Liver (tissue), 9 donors: Measurements from ENCODE around the gene PCDHB6. TPM values are rescaled to one million over a fixed set of nuclear protein-coding genes. Genes with fewer than 3 reads are reported as not detected.
"Not testable (repeated sequence)": the region's sequence is repeated elsewhere in the genome, so short reads cannot be mapped to it uniquely, and the experiment has no call there.

Experiments
- DNase-seq: peaks from one replicate; pipeline ENCODE4 v3.0.0-alpha.2; 2017; ENCODE audit warnings: low spot score
- H3K27ac ChIP-seq, 2 donors: one replicate each; pipeline ENCODE4 v1.7.0; 2013; ENCODE audit warnings: inconsistent platforms in 2 of 2, low read length in 2 of 2, control low read depth in 1 of 2, low read depth in 1 of 2, mild to moderate bottlenecking in 1 of 2
- H3K27me3 ChIP-seq, 4 donors: one replicate each; pipeline versions ENCODE4 v1.6.1 to v1.7.0; 2013; ENCODE audit warnings: low read length in 3 of 4, inconsistent platforms in 1 of 4, mild to moderate bottlenecking in 1 of 4, moderate library complexity in 1 of 4; ENCODE audit not compliant: control insufficient read depth in 4 of 4, insufficient read depth in 4 of 4
- H3K36me3 ChIP-seq, 4 donors: one replicate each; pipeline versions ENCODE4 v1.6.1 to v1.7.0; 2013; ENCODE audit warnings: low read length in 3 of 4, mild to moderate bottlenecking in 3 of 4, low read depth in 1 of 4, moderate library complexity in 1 of 4; ENCODE audit not compliant: control insufficient read depth in 4 of 4, insufficient read depth in 3 of 4
- H3K4me1 ChIP-seq, 4 donors: one replicate each; pipeline versions ENCODE4 v1.6.1 to v1.7.0; 2013; ENCODE audit warnings: low read length in 3 of 4, mild to moderate bottlenecking in 3 of 4, moderate library complexity in 1 of 4; ENCODE audit not compliant: control insufficient read depth in 4 of 4, insufficient read depth in 4 of 4
- H3K4me3 ChIP-seq, 3 donors: one replicate each; pipeline versions ENCODE4 v1.6.1 to v1.7.0; 2013; ENCODE audit warnings: low read length in 3 of 3, control low read depth in 1 of 3, low read depth in 1 of 3, mild to moderate bottlenecking in 1 of 3
- H3K9ac ChIP-seq, 2 donors: one replicate each; pipeline ENCODE4 v1.7.0; 2013; ENCODE audit warnings: low read length in 2 of 2, mild to moderate bottlenecking in 2 of 2, moderate library complexity in 2 of 2, control low read depth in 1 of 2, low read depth in 1 of 2
- H3K9me3 ChIP-seq, 4 donors: one replicate each; pipeline versions ENCODE4 v1.6.1 to v1.7.0; 2013; ENCODE audit warnings: low read length in 3 of 4; ENCODE audit not compliant: control insufficient read depth in 4 of 4
- ATF3 ChIP-seq: IDR thresholded peaks from 2 replicates; pipeline ENCODE4 v1.6.1; 2016; ENCODE audit warnings: antibody characterized with exemption
- CTCF ChIP-seq: fragments of 150-350 bp; IDR thresholded peaks from 2 replicates; pipeline ENCODE4 v1.5.1; 2017; ENCODE audit warnings: improper control_type of control experiment, low read depth, low read length; ENCODE audit not compliant: missing input control
- EGR1 ChIP-seq, 2 donors: IDR thresholded peaks; 2 replicates each; pipeline ENCODE4 v1.6.1; 2016 to 2018; ENCODE audit warnings: antibody characterized with exemption in 2 of 2, low read depth in 2 of 2
- FOXA1 ChIP-seq: IDR thresholded peaks from 2 replicates; pipeline ENCODE4 v1.6.1; 2016; ENCODE audit warnings: antibody characterized with exemption
- FOXA2 ChIP-seq: IDR thresholded peaks from 2 replicates; pipeline ENCODE4 v1.6.1; 2016; ENCODE audit warnings: antibody characterized with exemption
- HNF4A ChIP-seq, 2 donors: conservative IDR thresholded peaks; 2 replicates each; pipeline ENCODE4 v1.6.1; 2016; ENCODE audit warnings: antibody characterized with exemption in 2 of 2, mild to moderate bottlenecking in 2 of 2
- HNF4G ChIP-seq: IDR thresholded peaks from 2 replicates; pipeline ENCODE4 v1.6.1; 2016; ENCODE audit warnings: antibody characterized with exemption
- JUND ChIP-seq, 2 donors: IDR thresholded peaks; 2 replicates each; pipeline ENCODE4 v1.6.1; 2016; ENCODE audit warnings: antibody characterized with exemption in 2 of 2
- NR2F2 ChIP-seq: IDR thresholded peaks from 2 replicates; pipeline ENCODE4 v1.6.1; 2016; ENCODE audit warnings: antibody characterized with exemption
- RAD21 ChIP-seq, 2 donors: IDR thresholded peaks; 2 replicates each; pipeline ENCODE4 v1.6.1; 2016; ENCODE audit warnings: antibody characterized with exemption in 2 of 2, mild to moderate bottlenecking in 2 of 2
- REST ChIP-seq: IDR thresholded peaks from 2 replicates; pipeline ENCODE4 v1.6.1; 2016; ENCODE audit warnings: antibody characterized with exemption, mild to moderate bottlenecking
- RXRA ChIP-seq, 2 donors: IDR thresholded peaks; 2 replicates each; pipeline ENCODE4 v1.6.1; 2017 to 2018; ENCODE audit warnings: antibody characterized with exemption in 2 of 2, mild to moderate bottlenecking in 1 of 2
- TAF1 ChIP-seq: conservative IDR thresholded peaks from 2 replicates; pipeline ENCODE4 v1.6.1; 2016; ENCODE audit warnings: antibody characterized with exemption, mild to moderate bottlenecking
- YY1 ChIP-seq: IDR thresholded peaks from 2 replicates; pipeline ENCODE4 v1.6.1; 2016; ENCODE audit warnings: antibody characterized with exemption, mild to moderate bottlenecking
- ZBTB33 ChIP-seq: IDR thresholded peaks from 2 replicates; pipeline ENCODE4 v1.6.1; 2016; ENCODE audit warnings: antibody characterized with exemption
- WGBS: extraction: QIAGEN DNeasy Blood & Tissue Kit; methylation state at CpG from one replicate; pipeline ENCODE4 v1.1.7; 2013; 5-methylcytosine and 5-hydroxymethylcytosine counted together
- polyA plus RNA-seq, 2 donors: library from polyadenylated mRNA; stranded (reverse) in 1 of 2; unstranded in 1 of 2; fragments of 200-250 nt in 1 of 2; fragments of >200 nt in 1 of 2; fragmentation: Nextera tagmentation in 1 of 2; extraction: Ambion mirVana in 1 of 2; gene quantifications; one replicate each; pipeline versions ENCODE4 v1.2.1 to v1.2.3, GENCODE V29; 2013 to 2015
- total RNA-seq, 2 donors: library from RNA; depleted of rRNA; stranded (reverse); fragments of >200 nt; gene quantifications; one replicate each; pipeline ENCODE4 v1.2.3, GENCODE V29; 2014
- donor health status: healthy.
- donor health status: healthy.
- donor health status: healthy.
- donor health status: healthy.
- donor health status: healthy.

PCDHB6 gene
- total and polyA plus RNA-seq, 4 donors, result 0.04 to 0.06 (median 0.05) TPM; not detected in 1

GRCh38 chr5:141102471-141102870, 47.4 kb upstream of the PCDHB6 start:
- H3K9ac ChIP-seq, H3K4me3 ChIP-seq, DNase-seq, H3K4me1 ChIP-seq, H3K36me3 ChIP-seq, H3K27me3 ChIP-seq, H3K27ac ChIP-seq: not testable (repeated sequence)
- 40% methylated on average over 35 of the region's 38 CpGs for WGBS
- peaks cover 10 to 33% (median 15%) of the 10 kb centered on the region in 4 donors for H3K9me3 ChIP-seq

GRCh38 chr5:141105350-141105749, 44.5 kb upstream of the PCDHB6 start:
- 77% methylated on average over 2 of the region's 2 CpGs for WGBS
- no peak for TF ChIP-seq NR2F2
- Histone ChIP-seq H3K4me3 (no peak overlapping the region), H3K27ac (no peak overlapping the region), H3K27me3 (no peaks in the 10 kb centered on the region), H3K36me3 (no peaks in the 10 kb centered on the region), H3K9me3 (peaks cover 6 to 18% (median 12%) of the 10 kb centered on the region in 4 donors), H3K9ac (no peak overlapping the region), H3K4me1 (no peaks in the 10 kb centered on the region)
- no peak for DNase-seq

GRCh38 chr5:141119250-141119649, 30.6 kb upstream of the PCDHB6 start:
- Histone ChIP-seq H3K4me3 (no peak overlapping the region), H3K9ac (no peak overlapping the region), H3K4me1 (no peaks in the 10 kb centered on the region), H3K36me3 (no peaks in the 10 kb centered on the region), H3K27me3 (peaks cover 0 to 6% (median 4%) of the 10 kb centered on the region in 4 donors), H3K9me3 (peaks cover 8 to 26% (median 13%) of the 10 kb centered on the region in 4 donors), H3K27ac (no peak overlapping the region)
- WGBS, result 25% methylated on average over 2 of the region's 2 CpGs
- no peak for DNase-seq
- no peak for TF ChIP-seq NR2F2
- TF ChIP-seq EGR1 (IDR thresholded peaks at IDR 0.05; ENCODE audit: low read depth in 2 of 2), result no peak
- no peak for TF ChIP-seq ZBTB33
- TF ChIP-seq HNF4G, result no peak
- no peak for TF ChIP-seq ATF3
- TF ChIP-seq TAF1, result no peak
- no peak for TF ChIP-seq HNF4A (conservative IDR thresholded peaks at IDR 0.05)

- Histone ChIP-seq H3K36me3 (no peaks in the 10 kb centered on the region), H3K27me3 (peaks cover 0 to 6% (median 4%) of the 10 kb centered on the region in 4 donors), H3K4me1 (no peaks in the 10 kb centered on the region), H3K4me3 (peak within 1 kb of the TSS in 2 of 3 donors; percentile 9 to 16), H3K9ac (no peak within 1 kb of the TSS), H3K27ac (no peak within 1 kb of the TSS), H3K9me3 (peaks cover 8 to 24% (median 13%) of the 10 kb centered on the region in 4 donors)
- 13% methylated on average over 16 of the region's 16 CpGs for WGBS
- no peak for DNase-seq
- no peak for TF ChIP-seq HNF4A (conservative IDR thresholded peaks at IDR 0.05)
- no peak for TF ChIP-seq EGR1 (IDR thresholded peaks at IDR 0.05; ENCODE audit: low read depth in 2 of 2)
- TF ChIP-seq RAD21 (IDR thresholded peaks at IDR 0.05), result no peak
- TF ChIP-seq RXRA (IDR thresholded peaks at IDR 0.05), result no peak
- TF ChIP-seq FOXA2, result no peak
- no peak for TF ChIP-seq FOXA1
- TF ChIP-seq JUND (IDR thresholded peaks at IDR 0.05), result no peak
- TF ChIP-seq HNF4G, result no peak
- TF ChIP-seq CTCF, result no peak
- TF ChIP-seq REST, result no peak
- no peak for TF ChIP-seq ATF3
- no peak for TF ChIP-seq YY1
Observed at GRCh38 chr5:141121563-141121962, 28.3 kb upstream of the PCDHB6 start, which contains the start of gene PCDHB4. Gene PCDHB4, plus strand, starts transcription at chr5:141121818. Its CDS starts 181 bp downstream, at chr5:141121999.
